H9 (cell line): ENCODE data around the gene ENKD1. TPM values are rescaled to one million over a fixed set of nuclear protein-coding genes. Genes with fewer than 3 reads are reported as not detected.
A peak's percentile ranks its signal among the peaks of the same experiment; 100 is the strongest.

Source experiments
- DNase-seq: peaks from one replicate; pipeline ENCODE4 v3.0.0-alpha.2; 2017
- H2AFZ ChIP-seq: one replicate; pipeline ENCODE4 v1.6.1; 2013; ENCODE audit warnings: mild to moderate bottlenecking, low read length, control low read depth, moderate library complexity
- H2AK5ac ChIP-seq: 2 replicates; pipeline ENCODE4 v1.6.1; 2013; ENCODE audit warnings: low read length, control low read depth, mixed read lengths; ENCODE audit not compliant: insufficient read length
- H2BK120ac ChIP-seq: one replicate; pipeline ENCODE4 v1.6.1; 2013; ENCODE audit warnings: low read depth, mild to moderate bottlenecking, low read length, control low read depth, inconsistent platforms; ENCODE audit not compliant: poor library complexity, severe bottlenecking
- H2BK12ac ChIP-seq: 2 replicates; pipeline ENCODE4 v1.6.1; 2013; ENCODE audit warnings: low read length, control low read depth, mixed read lengths, low read depth; ENCODE audit not compliant: insufficient read length
- H2BK15ac ChIP-seq: 2 replicates; pipeline ENCODE4 v1.6.1; 2013; ENCODE audit warnings: low read depth, low read length, control low read depth
- H2BK20ac ChIP-seq: one replicate; pipeline ENCODE4 v1.6.1; 2013; ENCODE audit warnings: low read depth, mild to moderate bottlenecking, low read length, control low read depth, inconsistent platforms; ENCODE audit not compliant: poor library complexity, severe bottlenecking
- H2BK5ac ChIP-seq: 2 replicates; pipeline ENCODE4 v1.6.1; 2013; ENCODE audit warnings: low read length, control low read depth, mixed read lengths; ENCODE audit not compliant: insufficient read length
- H3K14ac ChIP-seq: 2 replicates; pipeline ENCODE4 v1.6.1; 2013; ENCODE audit warnings: low read length, control low read depth; ENCODE audit not compliant: insufficient read depth
- H3K18ac ChIP-seq: 2 replicates; pipeline ENCODE4 v1.6.1; 2013; ENCODE audit warnings: low read depth, mild to moderate bottlenecking, mixed read lengths, low read length, control low read depth; ENCODE audit not compliant: insufficient read length
- H3K23ac ChIP-seq: 2 replicates; pipeline ENCODE4 v1.6.1; 2013; ENCODE audit warnings: low read length, control low read depth, mixed read lengths, low read depth; ENCODE audit not compliant: insufficient read length
- H3K23me2 ChIP-seq: 2 replicates; pipeline ENCODE4 v1.6.1; 2013; ENCODE audit warnings: low read depth, mild to moderate bottlenecking, mixed read lengths, low read length, control low read depth; ENCODE audit not compliant: insufficient read length, poor library complexity, severe bottlenecking
- H3K27ac ChIP-seq: 2 replicates; pipeline ENCODE4 v1.5.1; 2013; ENCODE audit warnings: low read length, control low read depth, mixed read lengths, low read depth; ENCODE audit not compliant: insufficient read length
- H3K27me3 ChIP-seq: 2 replicates; pipeline ENCODE4 v1.6.1; 2013; ENCODE audit warnings: low read length, control low read depth, inconsistent platforms; ENCODE audit not compliant: insufficient read depth
- H3K4ac ChIP-seq: 2 replicates; pipeline ENCODE4 v1.6.1; 2013; ENCODE audit warnings: low read depth, mild to moderate bottlenecking, control low read depth, inconsistent platforms, low read length, moderate library complexity
- H3K4me1 ChIP-seq: 2 replicates; pipeline ENCODE4 v1.6.1; 2013; ENCODE audit warnings: low read length, control low read depth, inconsistent platforms; ENCODE audit not compliant: insufficient read depth
- H3K4me2 ChIP-seq: 2 replicates; pipeline ENCODE4 v1.6.1; 2013; ENCODE audit warnings: low read length, control low read depth, mixed read lengths; ENCODE audit not compliant: insufficient read length, insufficient read depth
- H3K56ac ChIP-seq: 2 replicates; pipeline ENCODE4 v1.6.1; 2013; ENCODE audit warnings: low read depth, mild to moderate bottlenecking, mixed read lengths, low read length, control low read depth; ENCODE audit not compliant: insufficient read length
- H3K79me1 ChIP-seq: 2 replicates; pipeline ENCODE4 v1.6.1; 2013; ENCODE audit warnings: low read depth, mild to moderate bottlenecking, moderate library complexity, low read length, control low read depth, inconsistent platforms; ENCODE audit not compliant: insufficient read depth, poor library complexity, severe bottlenecking
- H3K79me2 ChIP-seq: 2 replicates; pipeline ENCODE4 v1.6.1; 2013; ENCODE audit warnings: low read length, control low read depth, inconsistent platforms; ENCODE audit not compliant: insufficient read depth
- H3K9ac ChIP-seq: 2 replicates; pipeline ENCODE4 v1.6.1; 2013; ENCODE audit warnings: low read length, control low read depth, mixed read lengths; ENCODE audit not compliant: insufficient read length; ENCODE audit errors: extremely low read depth
- H3K9me3 ChIP-seq: one replicate; pipeline ENCODE4 v1.6.1; 2013; ENCODE audit warnings: low read depth, low read length, inconsistent platforms; ENCODE audit not compliant: control insufficient read depth
- H3T11ph ChIP-seq: one replicate; pipeline ENCODE4 v1.6.1; 2013; ENCODE audit warnings: mild to moderate bottlenecking, low read length, control low read depth, inconsistent platforms
- H4K20me1 ChIP-seq: one replicate; pipeline ENCODE4 v1.6.1; 2013; ENCODE audit not compliant: control insufficient read depth, insufficient read length, insufficient read depth
- H4K5ac ChIP-seq: 2 replicates; pipeline ENCODE4 v1.6.1; 2013; ENCODE audit warnings: low read depth, mild to moderate bottlenecking, mixed read lengths, low read length, control low read depth; ENCODE audit not compliant: insufficient read length
- H4K8ac ChIP-seq: replicated peaks from 2 replicates; pipeline ENCODE4 v1.6.1; 2013; ENCODE audit warnings: low read length, control low read depth, mixed read lengths, low read depth; ENCODE audit not compliant: insufficient read length
- H4K91ac ChIP-seq: 2 replicates; pipeline ENCODE4 v1.6.1; 2013; ENCODE audit warnings: low read depth, mild to moderate bottlenecking, moderate library complexity, mixed read lengths, low read length, control low read depth; ENCODE audit not compliant: insufficient read length
- H3K27ac Mint-ChIP-seq, 3 experiments: 2 replicates in 2 of 3; 3 replicates in 1 of 3; pipeline ENCODE4 v1.8.0; 2020 to 2021; ENCODE audit warnings: mixed read lengths in 3 of 3, mild to moderate bottlenecking in 1 of 3, moderate library complexity in 1 of 3
- H3K27me3 Mint-ChIP-seq: 2 replicates; pipeline ENCODE4 v1.8.0; 2021; ENCODE audit warnings: low read depth, mild to moderate bottlenecking, moderate library complexity, mixed read lengths
- H3K36me3 Mint-ChIP-seq, 3 experiments: 2 replicates in 2 of 3; 3 replicates in 1 of 3; pipeline ENCODE4 v1.8.0; 2020 to 2021; ENCODE audit warnings: low read depth in 3 of 3, mixed read lengths in 3 of 3; ENCODE audit not compliant: insufficient read depth in 1 of 3
- H3K4me1 Mint-ChIP-seq, 2 experiments: 2 replicates each; pipeline ENCODE4 v1.8.0; 2020; ENCODE audit warnings: mixed read lengths in 2 of 2
- H3K4me3 Mint-ChIP-seq, 2 experiments: 2 replicates in 1 of 2; 3 replicates in 1 of 2; pipeline ENCODE4 v1.8.0; 2020 to 2021; ENCODE audit warnings: mild to moderate bottlenecking in 2 of 2, mixed read lengths in 2 of 2, moderate library complexity in 1 of 2
- H3K9me3 Mint-ChIP-seq, 2 experiments: 2 replicates in 1 of 2; 3 replicates in 1 of 2; pipeline ENCODE4 v1.8.0; 2020; ENCODE audit warnings: mild to moderate bottlenecking in 2 of 2, mixed read lengths in 2 of 2, moderate library complexity in 1 of 2
- WGBS: extraction: QIAGEN DNeasy Blood & Tissue Kit; methylation state at CpG from one replicate; pipeline ENCODE4 v1.1.7; 2013; ENCODE audit warnings: missing lambda C conversion rate, low lambda C conversion rate, mixed read lengths; ENCODE audit not compliant: insufficient read length; ENCODE audit errors: extremely low coverage; 5-methylcytosine and 5-hydroxymethylcytosine counted together
- total RNA-seq: library from RNA; stranded (reverse); gene quantifications from 2 replicates; pipeline ENCODE4 v1.2.1, GENCODE V29; 2021
- TF ChIP-seq, protein P1 (sequence below): fragments of 200-600 bp; sonication (generic); conservative IDR thresholded peaks from 3 replicates; pipeline ENCODE4 v1.8.0; 2021; ENCODE audit warnings: antibody characterized with exemption, mild to moderate bottlenecking

The ENKD1 gene
- total RNA-seq, 1 experiment from 2014 or later = 9.5 TPM

DNA sequence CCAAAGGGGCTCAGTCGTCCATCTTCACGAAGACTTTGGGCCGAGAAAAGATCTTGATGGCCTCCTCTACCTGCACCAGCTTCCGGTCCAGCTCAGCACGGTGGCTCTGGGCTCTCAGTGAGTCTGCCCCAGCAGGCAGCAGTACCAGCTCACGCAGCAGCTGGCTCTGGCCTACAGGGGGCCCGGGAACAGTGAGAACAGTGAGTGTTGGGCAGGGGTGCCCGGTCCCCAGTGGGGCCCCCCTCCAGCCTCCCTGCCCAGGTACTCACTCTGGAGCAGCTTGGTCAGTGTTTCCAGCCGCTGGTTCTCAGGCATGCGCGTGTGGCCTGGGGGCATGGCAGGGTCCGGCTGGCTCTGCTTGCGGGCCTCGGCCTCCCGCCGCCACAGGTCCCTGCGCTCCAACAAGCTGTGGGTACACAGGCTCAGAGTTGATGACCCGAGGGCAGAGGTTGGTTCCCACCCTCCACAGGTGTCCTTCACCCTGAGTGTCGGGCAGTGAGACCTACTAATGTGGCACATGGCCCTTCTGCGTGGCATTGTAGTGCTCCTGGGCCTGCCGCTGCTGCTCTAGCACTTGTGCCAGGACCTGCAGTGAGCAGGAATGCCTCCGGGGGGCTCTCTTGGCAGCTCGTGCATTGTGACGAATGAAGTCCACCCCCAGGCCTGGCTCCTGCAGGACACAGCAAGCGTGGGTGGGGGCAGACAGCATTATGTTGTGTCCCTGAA, 3.2 kb downstream of the ENKD1 start:
- H3K9me3 ChIP-seq = no peaks in the 10 kb centered on the region
- peak overlapping the region in 1 of 3 experiments; percentile 64; a peak in 1 of 7 replicates for H3K27ac Mint-ChIP-seq
- H3K9me3 Mint-ChIP-seq = no peaks in the 10 kb centered on the region
- no peak overlapping the region for H2AK5ac ChIP-seq
- H2BK12ac ChIP-seq = no peak overlapping the region
- H2BK5ac ChIP-seq = no peak overlapping the region
- no CpG with 5 or more reads among the region's 25 CpGs for WGBS
- no peak overlapping the region for H3K14ac ChIP-seq
- H3K79me1 ChIP-seq = no peaks in the 10 kb centered on the region
- TF ChIP-seq, protein P1, sequence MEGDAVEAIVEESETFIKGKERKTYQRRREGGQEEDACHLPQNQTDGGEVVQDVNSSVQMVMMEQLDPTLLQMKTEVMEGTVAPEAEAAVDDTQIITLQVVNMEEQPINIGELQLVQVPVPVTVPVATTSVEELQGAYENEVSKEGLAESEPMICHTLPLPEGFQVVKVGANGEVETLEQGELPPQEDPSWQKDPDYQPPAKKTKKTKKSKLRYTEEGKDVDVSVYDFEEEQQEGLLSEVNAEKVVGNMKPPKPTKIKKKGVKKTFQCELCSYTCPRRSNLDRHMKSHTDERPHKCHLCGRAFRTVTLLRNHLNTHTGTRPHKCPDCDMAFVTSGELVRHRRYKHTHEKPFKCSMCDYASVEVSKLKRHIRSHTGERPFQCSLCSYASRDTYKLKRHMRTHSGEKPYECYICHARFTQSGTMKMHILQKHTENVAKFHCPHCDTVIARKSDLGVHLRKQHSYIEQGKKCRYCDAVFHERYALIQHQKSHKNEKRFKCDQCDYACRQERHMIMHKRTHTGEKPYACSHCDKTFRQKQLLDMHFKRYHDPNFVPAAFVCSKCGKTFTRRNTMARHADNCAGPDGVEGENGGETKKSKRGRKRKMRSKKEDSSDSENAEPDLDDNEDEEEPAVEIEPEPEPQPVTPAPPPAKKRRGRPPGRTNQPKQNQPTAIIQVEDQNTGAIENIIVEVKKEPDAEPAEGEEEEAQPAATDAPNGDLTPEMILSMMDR = peak; percentile 63
- H2BK15ac ChIP-seq = no peak overlapping the region
- no peak overlapping the region for H2BK120ac ChIP-seq
- H3K4me3 Mint-ChIP-seq = peak overlapping the region; percentile 29 to 57; a peak in 3 of 5 replicates
- no peak overlapping the region for H2BK20ac ChIP-seq
- H3K27me3 ChIP-seq = no peaks in the 10 kb centered on the region
- no peak overlapping the region for H3K4me2 ChIP-seq
- no peak overlapping the region for H4K5ac ChIP-seq
- no peak overlapping the region for H4K91ac ChIP-seq
- no peak overlapping the region for H3K18ac ChIP-seq
- no peaks in the 10 kb centered on the region for H4K20me1 ChIP-seq
- H3K27me3 Mint-ChIP-seq = peaks cover 4% of the 10 kb centered on the region
- no peaks in the 10 kb centered on the region for H3K79me2 ChIP-seq
- H3K56ac ChIP-seq = no peak overlapping the region
- no peak overlapping the region for H3K4ac ChIP-seq
- no peak overlapping the region for H4K8ac ChIP-seq
- H3K36me3 Mint-ChIP-seq = peaks cover 3 to 11% (median 8%) of the 10 kb centered on the region in 3 experiments; a peak in 5 of 7 replicates
- no peak overlapping the region for H3K27ac ChIP-seq
- no peak overlapping the region for H3T11ph ChIP-seq
- peak; percentile 79 for DNase-seq
- peaks cover 16 to 35% of the 10 kb centered on the region in 2 experiments for H3K4me1 Mint-ChIP-seq
- H2AFZ ChIP-seq = no peak overlapping the region
- peaks cover 15% of the 10 kb centered on the region for H3K23me2 ChIP-seq
- H3K23ac ChIP-seq = no peak overlapping the region
- H3K9ac ChIP-seq = no peak overlapping the region
- H3K4me1 ChIP-seq = no peaks in the 10 kb centered on the region
